Activated CD4-positive, CD25-positive, alpha-beta regulatory T cell treated with anti-CD3 and anti-CD28 coated beads, Interleukin-2, amount 50 U/mL, for 72 hours (primary cell): ENCODE measurements around the gene TGDS.
"Not testable (repeated sequence)": the region's sequence is repeated elsewhere in the genome, so short reads cannot be mapped to it uniquely, and the experiment has no call there.

Experiments
- DNase-seq: peaks from one replicate; pipeline ENCODE4 v3.0.0; 2021

The TGDS gene

GRCh38 chr13:94595950-94596574 lies at the start of gene TGDS:
Gene TGDS (minus strand): TSS chr13:94596152. CDS start chr13:94596136, 16 bp downstream.
- peak; percentile 85 for DNase-seq

GRCh38 chr13:94641409-94641941 lies 45.5 kb upstream of the TGDS start:
- no peak for DNase-seq

DNA sequence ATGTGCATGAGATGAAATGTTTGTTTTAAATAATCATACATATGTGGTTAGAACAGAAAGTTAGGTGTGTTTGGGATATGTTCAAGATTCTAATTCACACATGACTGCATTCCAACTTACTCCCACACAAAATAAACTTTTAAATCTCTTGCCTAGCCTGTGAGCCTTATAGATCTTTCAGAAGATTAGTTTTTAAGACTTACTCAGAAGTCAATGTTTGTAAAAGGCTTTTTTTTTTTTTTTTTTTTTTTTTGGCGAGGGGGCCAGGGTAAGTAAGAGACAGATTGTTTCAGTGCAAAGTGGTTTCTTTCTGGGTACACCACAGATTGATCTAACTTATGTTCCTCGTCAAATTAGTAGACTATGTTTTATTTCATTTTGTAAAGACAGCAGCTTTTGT lies 44.8 kb upstream of the TGDS start:
- DNase-seq, result no peak

DNA sequence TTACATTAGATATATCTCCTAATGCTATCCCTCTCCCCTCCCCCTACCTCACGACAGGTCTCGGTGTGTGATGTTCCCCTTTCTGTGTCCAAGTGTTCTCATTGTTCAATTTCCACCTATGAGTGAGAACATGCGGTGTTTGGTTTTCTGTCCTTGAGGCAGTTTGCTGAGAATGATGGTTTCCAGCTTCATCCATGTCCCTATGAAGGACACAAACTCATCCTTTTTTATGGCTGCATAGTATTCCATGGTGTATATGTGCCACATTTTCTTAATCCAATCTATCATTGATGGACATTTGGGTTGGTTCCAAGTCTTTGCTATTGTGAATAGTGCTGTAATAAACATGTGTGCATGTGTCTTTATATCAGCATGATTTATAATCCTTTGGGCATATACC lies 41.7 kb upstream of the TGDS start:
- not testable (repeated sequence) for DNase-seq

DNA sequence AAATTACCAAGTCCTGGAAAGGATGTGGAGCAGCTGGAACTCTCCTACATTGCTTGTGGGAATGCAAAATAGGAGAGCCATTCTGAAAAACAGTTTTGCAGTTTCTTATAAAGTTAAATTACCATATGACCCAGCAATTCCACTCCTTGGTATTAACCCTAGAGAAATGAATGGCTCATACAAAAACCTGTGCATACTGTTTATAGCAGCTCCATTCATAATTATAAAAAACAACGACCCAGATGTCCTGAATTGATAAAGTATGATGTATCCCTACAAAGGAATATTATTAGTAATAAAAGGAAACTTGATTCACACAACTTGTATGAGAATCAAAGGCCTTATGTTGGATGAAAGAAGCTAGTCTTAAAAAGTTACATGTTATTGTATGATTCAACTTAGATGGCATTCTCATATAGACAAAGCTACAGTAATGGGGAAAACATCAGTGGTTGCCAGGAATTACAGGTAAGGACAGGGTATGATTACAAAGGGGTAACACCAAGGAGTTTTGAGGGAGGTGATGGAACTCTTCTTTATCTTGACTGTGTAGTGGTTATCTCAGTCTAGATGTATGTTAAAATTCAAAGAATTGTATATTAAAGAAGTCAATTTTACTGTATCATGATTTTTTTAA lies 41.1 kb upstream of the TGDS start:
- DNase-seq, result no peak

GRCh38 chr13:94636096-94636495 lies 40.1 kb upstream of the TGDS start:
- DNase-seq, result not testable (repeated sequence)

DNA sequence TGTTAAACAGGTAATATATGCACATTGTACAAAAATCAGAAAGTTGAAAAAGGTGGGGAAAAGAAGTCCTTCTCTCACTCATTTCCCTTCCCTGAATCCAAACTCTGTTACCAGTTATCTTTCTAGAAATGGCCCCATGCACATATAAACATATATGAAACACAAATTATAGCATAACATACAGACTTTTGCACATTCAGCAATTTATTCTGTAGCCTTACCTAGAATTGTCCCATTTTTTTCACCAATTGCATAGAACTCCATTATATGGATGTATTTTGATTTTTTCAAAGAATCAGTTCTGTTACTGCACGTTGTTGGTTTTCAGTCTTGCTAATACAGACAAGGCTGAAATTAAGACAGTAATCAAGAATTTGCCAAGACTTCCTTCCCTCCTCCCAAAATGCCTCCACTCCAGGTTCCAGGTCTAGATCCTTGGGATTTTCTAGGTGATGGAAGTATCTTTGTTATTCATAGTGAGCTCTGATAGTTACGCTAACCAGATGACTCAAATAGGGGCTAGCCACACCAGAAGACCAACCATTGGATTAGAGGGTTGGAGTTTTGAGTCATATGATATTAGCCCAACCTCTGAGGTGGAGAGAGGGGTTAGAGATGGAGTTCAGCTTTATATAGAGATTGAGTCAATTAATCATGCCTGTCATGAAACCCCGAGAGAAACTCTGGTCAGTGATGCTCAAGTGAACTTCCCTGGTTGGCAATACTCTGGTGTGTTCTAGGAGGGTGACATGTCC lies 36.5 kb upstream of the TGDS start:
- DNase-seq, result no peak

- no peak for DNase-seq
Observed at GRCh38 chr13:94630858-94631257, 34.9 kb upstream of the TGDS start.

- DNase-seq, result no peak
Observed at GRCh38 chr13:94623316-94623715, 27.4 kb upstream of the TGDS start.

DNA sequence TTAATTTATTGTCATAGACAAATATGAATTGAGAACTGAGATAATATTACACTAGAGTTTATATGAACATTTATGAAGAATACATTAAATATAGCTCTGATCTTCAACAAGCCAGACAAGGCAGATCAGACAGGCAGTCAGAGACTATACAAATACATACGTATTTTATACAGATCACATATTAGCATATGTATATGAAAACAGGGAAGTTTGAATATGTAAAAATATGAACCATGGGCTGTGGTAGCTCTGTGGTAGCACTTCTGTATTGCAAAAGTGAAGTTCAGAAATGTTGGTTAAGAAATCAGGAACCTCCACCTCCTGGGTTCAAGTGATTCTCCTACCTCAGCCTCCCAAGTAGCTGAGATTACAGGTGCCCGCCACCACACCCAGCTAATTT lies 26.4 kb upstream of the TGDS start:
- no peak for DNase-seq

DNA sequence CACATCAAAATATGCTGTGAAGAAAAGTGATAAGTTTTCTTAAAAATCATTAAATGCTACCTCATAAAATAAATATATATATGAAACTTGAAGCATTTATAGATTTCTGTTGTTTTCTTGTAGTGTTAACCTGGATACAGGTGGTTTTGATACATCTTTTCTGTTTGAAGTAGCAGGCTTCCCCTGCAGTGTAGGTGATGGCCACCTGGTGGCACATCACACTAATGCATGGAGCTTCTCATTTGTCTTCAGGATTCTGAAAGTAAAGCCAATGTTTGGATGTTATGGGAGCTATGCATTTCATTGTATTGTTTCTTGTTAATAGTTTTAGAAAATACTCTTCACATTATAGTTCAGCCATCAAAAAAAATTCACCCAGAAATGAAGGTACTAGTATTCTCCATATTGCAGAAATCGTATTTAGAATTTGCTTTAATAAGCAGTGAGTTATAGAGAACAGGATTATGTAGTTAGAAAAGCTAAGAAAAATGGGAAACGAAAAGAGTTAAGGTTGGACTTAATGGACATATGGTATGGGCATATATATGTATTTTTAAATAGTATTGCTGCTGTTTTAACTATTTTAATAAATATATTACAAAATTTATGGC lies 24.4 kb upstream of the TGDS start:
- no peak for DNase-seq

- DNase-seq, result no peak
Observed at GRCh38 chr13:94617389-94618000, 21.5 kb upstream of the TGDS start.

GRCh38 chr13:94613051-94613450 lies 17.1 kb upstream of the TGDS start:
- DNase-seq, result no peak

- DNase-seq, result no peak
Observed at GRCh38 chr13:94612050-94612449, 16.1 kb upstream of the TGDS start.

DNA sequence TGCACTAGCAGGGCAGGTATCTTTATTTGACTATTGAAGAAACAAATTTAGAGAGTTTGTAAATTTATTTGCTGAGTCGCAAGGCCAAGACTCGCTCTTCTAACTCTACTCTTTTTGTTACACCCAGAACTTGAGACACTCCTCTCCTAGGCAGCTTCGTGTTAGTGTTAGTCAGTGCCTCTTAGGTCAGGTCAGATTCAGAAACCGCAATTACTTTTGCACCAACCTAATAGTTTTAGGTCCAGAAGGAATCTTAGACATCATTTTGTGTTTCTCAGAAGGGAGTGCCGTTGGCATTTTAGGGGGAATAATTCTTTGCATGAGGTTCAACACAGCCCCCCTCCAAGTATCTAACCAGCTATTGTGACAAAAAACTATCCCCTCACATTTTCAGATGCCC lies 14.5 kb upstream of the TGDS start:
- DNase-seq, result no peak

GRCh38 chr13:94609196-94609595 lies 13.2 kb upstream of the TGDS start:
- no peak for DNase-seq

GRCh38 chr13:94608586-94608985 lies 12.6 kb upstream of the TGDS start:
- no peak for DNase-seq

DNA sequence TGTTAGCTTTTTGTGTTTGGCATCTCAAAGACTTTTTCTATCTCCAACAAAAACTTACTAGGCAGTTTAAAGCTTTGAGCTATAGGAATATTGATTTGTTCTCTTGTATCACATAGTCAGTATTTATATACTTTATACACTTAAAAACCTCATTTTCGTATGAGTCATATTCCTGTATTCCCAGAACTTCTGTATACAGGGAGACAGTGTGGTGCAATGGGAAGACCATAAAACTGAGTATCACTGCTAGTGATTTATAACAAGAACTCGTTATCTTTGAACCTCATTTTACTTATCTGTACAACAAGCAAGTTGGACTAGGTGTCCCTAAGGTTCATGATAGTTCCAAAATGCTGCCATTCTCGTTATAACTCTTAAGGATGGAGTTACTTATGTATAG lies 12.0 kb upstream of the TGDS start:
- no peak for DNase-seq

GRCh38 chr13:94607056-94607455 lies 11.1 kb upstream of the TGDS start:
- DNase-seq, result no peak

- DNase-seq, result no peak
Observed at GRCh38 chr13:94602467-94602866, 6.5 kb upstream of the TGDS start.

DNA sequence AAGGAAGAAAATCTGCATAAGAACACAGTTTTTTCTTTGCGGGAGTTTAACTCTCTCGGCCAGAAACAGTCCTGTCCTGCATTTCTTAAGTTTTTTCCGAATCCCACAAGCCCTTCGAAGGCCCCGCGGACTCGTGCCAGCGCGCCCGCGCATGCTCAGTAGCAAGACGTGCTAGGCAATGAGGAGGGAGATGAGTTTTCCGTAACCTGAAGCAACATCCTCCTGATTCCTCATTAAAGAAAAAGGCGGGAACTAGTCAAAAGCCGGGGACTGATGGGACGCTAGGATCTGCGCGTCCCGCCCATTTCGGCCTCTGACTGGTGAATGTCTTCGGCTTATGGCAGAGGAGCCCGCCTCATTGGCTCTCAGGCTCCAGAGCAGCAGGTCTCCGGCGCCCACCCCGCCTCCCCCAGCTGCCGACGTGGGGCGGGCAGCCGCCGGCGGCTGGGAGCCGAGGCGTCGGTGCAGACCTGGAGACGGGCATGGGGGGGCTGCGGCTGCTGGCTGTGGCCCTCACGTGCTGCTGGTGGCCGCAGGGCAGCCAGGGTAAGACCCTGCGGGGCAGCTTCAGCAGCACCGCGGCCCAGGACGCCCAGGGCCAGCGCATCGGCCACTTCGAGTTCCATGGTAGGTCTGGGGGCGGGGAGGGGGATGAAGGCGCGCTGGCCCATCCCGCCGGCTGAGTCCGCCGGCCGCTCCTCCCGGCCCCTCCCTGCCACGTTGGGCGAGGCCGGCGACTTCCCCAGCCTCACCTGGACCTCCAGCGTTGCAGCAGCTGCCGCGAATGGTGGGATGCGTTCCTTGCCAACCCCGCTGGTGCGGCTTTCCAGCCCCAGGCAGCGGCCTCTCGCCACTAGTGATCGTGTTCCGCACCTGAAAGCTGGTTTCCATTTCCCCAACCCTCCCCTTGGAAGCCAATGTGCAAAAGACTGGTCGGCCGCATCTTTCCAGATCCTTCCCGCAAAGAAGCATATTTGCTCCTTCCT lies 5.8 kb upstream of the TGDS start, which contains the start of gene GPR180:
Gene GPR180, plus strand, starts transcription at position 412 of the 986 bp plus-strand sequence. Its CDS starts 71 bp downstream, at position 483.
- peak; percentile 81 for DNase-seq

DNA sequence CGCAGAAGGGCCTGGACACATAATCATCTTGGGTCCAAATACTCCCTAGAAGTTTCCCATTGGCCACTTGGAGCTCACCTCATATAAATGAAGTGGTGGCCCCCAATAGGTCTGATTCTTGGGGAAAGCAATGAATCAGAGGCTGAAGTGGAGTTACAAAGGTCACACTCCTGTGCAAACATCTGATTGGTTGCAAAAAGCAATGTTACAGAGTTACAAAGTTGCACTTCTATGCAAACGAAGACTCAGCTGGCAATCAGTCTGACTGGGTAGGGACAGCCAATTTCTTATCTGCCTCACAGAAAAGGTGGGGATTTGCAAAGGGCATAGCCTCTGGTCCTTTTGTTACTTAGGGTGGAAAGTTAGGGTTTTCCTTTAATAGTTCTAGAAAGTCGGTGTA lies 3.9 kb upstream of the TGDS start:
- no peak for DNase-seq
